Hematopoietic multipotent progenitor cell treated with erythropoietin and hydrocortisone succinate and interleukin-3 and kit ligand, for 4 days (in vitro differentiated cells): ENCODE results near the gene DKKL1.

Experiments used
- DNase-seq: peaks from one replicate; pipeline ENCODE4 v3.0.0-alpha.2; 2015

The DKKL1 gene

GRCh38 chr19:49338023-49338677 is 25.5 kb upstream of the DKKL1 start:
- no peak for DNase-seq

GRCh38 chr19:49338691-49339300 is 24.9 kb upstream of the DKKL1 start:
- DNase-seq = peak; percentile 34

GRCh38 chr19:49339301-49340068 is 24.2 kb upstream of the DKKL1 start:
- DNase-seq = peak; percentile 32

- peak; percentile 28 for DNase-seq
Observed at GRCh38 chr19:49340069-49340864, 23.4 kb upstream of the DKKL1 start.

GRCh38 chr19:49340865-49341718 is 22.6 kb upstream of the DKKL1 start:
- no peak for DNase-seq

GRCh38 chr19:49342291-49342721 is 21.4 kb upstream of the DKKL1 start:
- DNase-seq = no peak

GRCh38 chr19:49343123-49343522 is 20.6 kb upstream of the DKKL1 start:
- DNase-seq = no peak

- no peak for DNase-seq
Observed at GRCh38 chr19:49344505-49345423, 18.9 kb upstream of the DKKL1 start.

GRCh38 chr19:49347191-49347590 is 16.5 kb upstream of the DKKL1 start:
- no peak for DNase-seq

GRCh38 chr19:49347835-49348234 is 15.8 kb upstream of the DKKL1 start:
- DNase-seq = peak; percentile 49

- no peak for DNase-seq
Observed at GRCh38 chr19:49348305-49349189, 15.1 kb upstream of the DKKL1 start.

- DNase-seq = no peak
Observed at GRCh38 chr19:49349567-49349966, 14.1 kb upstream of the DKKL1 start.

GRCh38 chr19:49355909-49356353 is 7.7 kb upstream of the DKKL1 start:
- no peak for DNase-seq

GRCh38 chr19:49356382-49356781 is 7.3 kb upstream of the DKKL1 start:
- DNase-seq = no peak

- no peak for DNase-seq
Observed at GRCh38 chr19:49357186-49357585, 6.5 kb upstream of the DKKL1 start.

GRCh38 chr19:49359851-49360820 is 3.5 kb upstream of the DKKL1 start:
- DNase-seq = no peak

GRCh38 chr19:49361438-49362047 is 2.1 kb upstream of the DKKL1 start:
- no peak for DNase-seq
